Duodenal mucosa (tissue), 2 donors: ENCODE results near the gene IGFN1.
"Not testable (repeated sequence)": the region's sequence is repeated elsewhere in the genome, so short reads cannot be mapped to it uniquely, and the experiment has no call there.

ENCODE experiments used
- H3K27ac ChIP-seq: one replicate; pipeline ENCODE4 v1.7.0; 2013; ENCODE audit warnings: low read depth, low read length
- H3K27me3 ChIP-seq, 2 donors: one replicate each; pipeline ENCODE4 v1.7.0; 2013; ENCODE audit warnings: low read length in 2 of 2, control low read depth in 1 of 2; ENCODE audit not compliant: insufficient read depth in 2 of 2, control insufficient read depth in 1 of 2
- H3K36me3 ChIP-seq, 2 donors: one replicate each; pipeline ENCODE4 v1.7.0; 2013; ENCODE audit warnings: low read length in 2 of 2, control low read depth in 1 of 2; ENCODE audit not compliant: insufficient read depth in 2 of 2, control insufficient read depth in 1 of 2
- H3K4me1 ChIP-seq, 2 donors: one replicate each; pipeline ENCODE4 v1.7.0; 2013; ENCODE audit warnings: low read length in 2 of 2, control low read depth in 1 of 2; ENCODE audit not compliant: insufficient read depth in 2 of 2, control insufficient read depth in 1 of 2
- H3K4me3 ChIP-seq, 2 donors: one replicate each; pipeline ENCODE4 v1.7.0; 2013; ENCODE audit warnings: low read length in 2 of 2, low read depth in 1 of 2
- H3K9ac ChIP-seq, 2 donors: one replicate each; pipeline ENCODE4 v1.7.0; 2013; ENCODE audit warnings: low read length in 2 of 2, low read depth in 1 of 2
- H3K9me3 ChIP-seq, 2 donors: one replicate each; pipeline ENCODE4 v1.7.0; 2013; ENCODE audit warnings: low read length in 2 of 2, control low read depth in 1 of 2; ENCODE audit not compliant: control insufficient read depth in 1 of 2

The IGFN1 gene

DNA sequence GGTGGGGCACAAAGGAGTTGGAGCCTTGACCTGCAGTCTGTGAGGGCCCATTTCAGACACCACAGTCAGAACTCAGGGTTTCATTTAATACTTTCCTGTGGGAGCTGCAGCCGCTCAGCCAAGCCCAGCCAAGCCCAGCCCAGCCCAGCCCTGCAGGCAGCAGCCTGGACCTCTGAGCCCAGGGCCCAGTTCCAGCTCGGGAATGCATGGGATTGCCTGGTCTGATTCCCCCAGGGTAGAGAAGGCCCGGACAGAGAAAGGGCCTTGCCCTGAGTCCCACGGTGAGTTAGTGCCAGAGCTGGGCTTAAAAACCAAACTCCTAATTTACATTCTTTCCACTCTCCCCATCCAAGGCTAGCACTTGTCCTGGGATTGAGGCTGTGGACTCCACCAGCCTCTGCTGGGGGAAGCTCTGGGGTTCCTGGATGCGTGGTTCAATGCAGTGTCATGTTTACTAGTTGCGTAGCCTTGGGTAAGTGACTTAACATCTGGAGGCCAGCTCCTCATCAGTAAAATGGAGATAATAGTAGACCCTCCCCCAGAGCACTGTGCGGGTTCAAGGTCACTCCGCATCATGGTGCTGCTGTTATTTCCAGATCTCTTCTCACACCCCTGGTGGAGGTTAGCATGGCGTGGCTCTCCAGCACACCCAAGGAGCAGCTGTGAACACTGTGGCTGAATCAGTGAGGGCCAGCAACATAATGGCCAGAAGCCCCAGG lies 63.4 kb downstream of the IGFN1 start:
- H3K9me3 ChIP-seq, result no peaks in the 10 kb centered on the region
- no peaks in the 10 kb centered on the region for H3K36me3 ChIP-seq
- H3K27me3 ChIP-seq, result no peaks in the 10 kb centered on the region
- H3K9ac ChIP-seq, result no peak overlapping the region
- H3K4me1 ChIP-seq, result no peaks in the 10 kb centered on the region
- H3K4me3 ChIP-seq, result no peak overlapping the region
- no peak overlapping the region for H3K27ac ChIP-seq

DNA sequence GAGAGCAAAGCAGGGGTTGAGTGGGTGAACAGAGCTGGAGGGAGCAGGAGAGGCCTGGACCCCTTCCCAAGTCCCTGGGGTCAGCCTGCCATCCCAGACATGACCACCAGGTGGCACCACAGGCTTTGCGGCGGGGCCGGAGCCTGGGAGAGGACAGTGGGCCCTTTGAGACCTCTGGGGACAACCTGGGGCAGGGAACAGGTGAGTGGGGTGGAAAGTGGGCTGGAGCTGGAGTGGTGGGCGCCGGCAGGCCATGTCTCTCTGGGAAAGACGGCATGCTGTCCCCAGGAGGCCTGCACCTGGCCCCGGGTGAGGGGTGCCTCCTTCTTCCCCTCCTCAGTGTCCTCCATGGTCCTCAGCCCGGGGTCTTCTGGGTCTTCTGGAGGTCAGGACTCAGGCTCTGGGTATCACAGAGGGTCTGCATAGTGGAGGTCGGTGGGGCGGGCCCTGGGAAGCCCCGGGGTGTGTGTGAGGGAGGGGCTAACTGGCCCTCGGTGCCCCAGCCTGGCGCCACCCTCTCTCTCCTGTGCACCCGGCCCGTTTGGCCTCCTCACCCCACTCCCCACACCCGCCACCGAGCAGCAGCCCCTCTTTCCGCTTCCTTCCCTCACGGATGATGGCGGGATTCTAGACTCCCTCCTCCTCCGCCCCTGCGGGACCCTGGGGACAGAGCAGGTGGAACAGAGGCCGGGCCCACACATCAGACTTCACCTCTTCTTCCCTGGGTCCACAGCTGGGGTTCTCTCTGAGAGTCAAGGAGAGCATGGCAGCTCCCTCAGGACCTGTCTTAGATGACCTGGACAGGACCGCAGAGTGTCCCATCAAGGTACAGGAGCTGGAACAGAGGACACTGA lies 64.2 kb downstream of the IGFN1 start:
- no peak overlapping the region for H3K4me3 ChIP-seq
- no peaks in the 10 kb centered on the region for H3K36me3 ChIP-seq
- peaks cover 3 to 5% of the 10 kb centered on the region in 2 donors for H3K4me1 ChIP-seq
- H3K9me3 ChIP-seq, result no peaks in the 10 kb centered on the region
- no peaks in the 10 kb centered on the region for H3K27me3 ChIP-seq
- no peak overlapping the region for H3K9ac ChIP-seq
- no peak overlapping the region for H3K27ac ChIP-seq

DNA sequence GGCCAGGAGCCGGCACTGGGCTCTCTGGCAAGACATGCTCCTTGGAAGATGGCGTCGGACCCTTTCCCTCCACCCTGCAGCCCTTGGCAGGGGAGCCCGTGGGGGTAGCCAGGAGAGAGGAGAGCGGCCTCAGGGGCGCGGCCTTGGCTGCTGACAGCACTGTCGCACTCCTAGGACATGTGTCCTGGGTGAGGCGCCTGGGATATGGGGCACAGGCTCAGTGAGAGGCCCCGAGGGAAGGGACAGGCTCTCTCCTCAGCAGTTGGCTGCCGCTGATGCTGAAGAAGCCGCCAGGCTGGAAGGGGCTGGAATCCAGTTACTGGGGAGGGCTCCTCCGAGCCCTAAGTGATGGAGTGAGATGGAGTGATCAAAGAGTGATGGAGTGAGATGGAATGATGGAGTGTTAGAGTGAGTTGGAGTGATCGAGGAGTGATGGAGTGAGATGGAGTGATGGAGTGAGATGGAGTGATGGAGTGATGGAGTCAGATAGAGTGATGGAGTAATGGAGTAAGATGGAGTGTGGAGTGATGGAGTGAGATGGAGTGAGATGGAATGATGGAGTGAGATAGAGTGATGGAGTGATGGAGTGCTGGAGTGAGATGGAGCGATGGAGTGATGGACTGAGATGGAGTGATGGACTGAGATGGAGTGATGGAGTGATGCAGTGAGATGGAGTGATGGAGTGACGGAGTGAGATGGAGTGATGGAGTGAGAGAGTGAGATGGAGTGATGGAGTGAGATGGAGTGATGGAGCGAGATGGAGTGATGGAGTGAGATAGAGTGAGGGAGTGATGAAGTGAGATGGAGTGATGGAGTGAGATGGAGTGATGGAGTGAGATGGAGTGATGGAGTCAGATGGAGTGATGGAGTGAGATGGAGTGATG lies 65.1 kb downstream of the IGFN1 start:
- H3K27ac ChIP-seq, result no peak overlapping the region
- no peaks in the 10 kb centered on the region for H3K36me3 ChIP-seq
- peaks cover 3 to 8% of the 10 kb centered on the region in 2 donors for H3K27me3 ChIP-seq
- no peak overlapping the region for H3K9ac ChIP-seq
- no peaks in the 10 kb centered on the region for H3K9me3 ChIP-seq
- H3K4me3 ChIP-seq, result no peak overlapping the region
- peaks cover 10% of the 10 kb centered on the region in 2 donors for H3K4me1 ChIP-seq

DNA sequence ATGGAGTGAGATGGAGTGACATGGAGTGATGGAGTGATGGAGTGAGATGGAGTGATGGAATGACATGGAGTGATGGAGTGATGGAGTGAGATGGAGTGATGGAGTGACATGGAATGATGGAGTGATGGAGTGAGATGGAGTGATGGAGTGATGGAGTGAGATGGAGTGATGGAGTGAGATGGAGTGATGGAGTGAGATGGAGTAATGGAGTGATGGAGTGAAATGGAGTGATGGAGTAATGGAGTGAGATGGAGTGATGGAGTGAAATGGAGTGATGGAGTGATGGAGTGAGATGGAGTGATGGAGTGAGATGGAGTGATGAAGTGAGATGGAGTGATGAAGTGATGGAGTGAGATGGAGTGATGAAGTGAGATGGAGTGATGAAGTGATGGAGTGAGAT lies 67.5 kb downstream of the IGFN1 start:
- not testable (repeated sequence) for H3K27ac ChIP-seq, H3K9me3 ChIP-seq, H3K9ac ChIP-seq, H3K4me3 ChIP-seq, H3K36me3 ChIP-seq
- H3K27me3 ChIP-seq, result peaks cover 12 to 15% of the 10 kb centered on the region in 2 donors
- peaks cover 10% of the 10 kb centered on the region in 2 donors for H3K4me1 ChIP-seq

DNA sequence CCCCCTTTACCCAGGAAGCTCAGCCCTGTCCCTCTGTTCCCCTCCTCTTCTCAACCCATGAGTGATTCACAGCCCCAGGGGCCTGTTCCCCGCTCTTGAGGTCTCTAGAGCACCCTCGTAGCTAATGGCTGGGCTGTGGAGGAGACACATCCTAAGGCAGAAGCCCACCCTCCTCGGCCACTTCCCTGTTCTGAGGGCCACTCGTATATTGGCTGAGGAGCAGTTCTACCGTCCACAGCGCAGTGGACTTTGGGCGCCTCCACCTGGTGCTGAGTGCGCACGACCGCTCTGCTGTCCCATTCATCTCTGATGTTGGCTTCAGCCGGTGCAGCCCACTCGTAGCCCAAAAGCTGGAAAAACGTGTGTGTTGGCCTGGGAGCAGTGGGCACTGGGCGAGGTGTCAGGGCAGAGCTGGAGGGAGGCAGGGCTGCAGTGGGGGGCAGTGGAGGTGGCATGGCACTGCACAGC lies 68.2 kb downstream of the IGFN1 start:
- Histone ChIP-seq H3K9ac (no peak overlapping the region), H3K36me3 (no peaks in the 10 kb centered on the region), H3K9me3 (no peaks in the 10 kb centered on the region), H3K27ac (no peak overlapping the region), H3K4me3 (no peak overlapping the region), H3K27me3 (peaks cover 13 to 15% of the 10 kb centered on the region in 2 donors), H3K4me1 (peaks cover 10% of the 10 kb centered on the region in 2 donors)

DNA sequence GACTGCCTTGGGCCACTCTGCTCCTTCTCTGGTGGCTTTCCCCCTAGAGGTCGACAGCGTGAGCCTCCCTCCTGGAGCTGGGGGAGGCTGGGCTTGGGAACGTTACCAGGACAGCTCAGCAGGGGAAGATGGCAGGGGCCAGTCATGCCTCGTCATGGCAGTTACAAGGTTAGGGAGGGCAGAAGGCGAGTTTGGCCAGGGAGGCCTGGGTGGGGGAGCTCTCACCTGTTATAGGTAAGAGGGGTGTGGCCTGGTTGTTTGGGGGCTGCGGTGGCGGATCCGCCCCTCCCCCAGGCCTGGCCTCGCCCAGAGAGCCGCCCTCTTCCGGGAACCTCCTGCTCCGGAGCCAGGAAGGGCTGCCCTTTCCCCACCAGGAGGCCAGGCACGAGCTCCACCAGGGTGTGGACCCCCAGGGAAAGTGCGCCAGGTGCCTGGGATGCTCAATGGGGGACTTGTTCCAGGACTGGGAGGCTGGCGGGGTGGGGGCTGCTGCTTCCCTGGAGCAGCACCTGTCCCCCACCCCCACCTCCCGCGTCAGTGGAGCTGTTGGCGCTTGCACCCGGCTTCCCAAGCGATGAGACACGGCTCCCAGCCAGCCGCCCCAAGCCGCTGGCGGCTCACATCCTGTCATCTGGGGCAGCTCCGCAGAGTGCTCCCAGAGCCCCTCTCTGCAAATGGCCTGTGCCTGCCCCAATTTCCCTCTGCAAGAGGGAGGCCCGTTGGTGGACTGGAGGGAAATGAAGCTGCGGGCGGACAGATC lies 69.0 kb downstream of the IGFN1 start:
- H3K4me3 ChIP-seq, result peak overlapping the region; percentile 40 to 47
- H3K4me1 ChIP-seq, result peaks cover 10% of the 10 kb centered on the region in 2 donors
- H3K9ac ChIP-seq, result peak overlapping the region in 1 of 2 donors; percentile 12
- H3K27me3 ChIP-seq, result peaks cover 15 to 16% of the 10 kb centered on the region in 2 donors
- no peaks in the 10 kb centered on the region for H3K9me3 ChIP-seq
- no peak overlapping the region for H3K27ac ChIP-seq
- no peaks in the 10 kb centered on the region for H3K36me3 ChIP-seq

DNA sequence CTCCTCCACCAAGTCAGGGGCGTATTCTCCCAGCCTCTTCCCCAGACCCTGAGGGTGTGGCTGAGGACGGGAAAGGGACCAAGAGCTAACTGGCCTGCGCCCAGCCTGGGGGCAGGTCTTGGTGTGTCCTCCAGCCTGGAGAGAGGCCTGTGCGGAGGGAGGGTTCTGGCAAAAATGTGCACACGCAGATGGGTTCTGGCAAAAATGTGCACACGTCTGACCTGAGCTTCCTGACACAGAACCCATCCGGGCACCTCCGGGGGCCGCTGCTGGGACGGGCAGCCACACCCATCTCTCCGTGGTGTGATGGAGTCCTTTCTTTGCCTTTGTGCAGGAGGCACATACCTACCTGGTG lies 69.6 kb downstream of the IGFN1 start:
- peaks cover 10% of the 10 kb centered on the region in 2 donors for H3K4me1 ChIP-seq
- no peak overlapping the region for H3K27ac ChIP-seq
- peak overlapping the region in 1 of 2 donors; percentile 12 for H3K9ac ChIP-seq
- H3K36me3 ChIP-seq, result no peaks in the 10 kb centered on the region
- H3K27me3 ChIP-seq, result peaks cover 15 to 16% of the 10 kb centered on the region in 2 donors
- peak overlapping the region; percentile 40 to 47 for H3K4me3 ChIP-seq
- no peaks in the 10 kb centered on the region for H3K9me3 ChIP-seq

DNA sequence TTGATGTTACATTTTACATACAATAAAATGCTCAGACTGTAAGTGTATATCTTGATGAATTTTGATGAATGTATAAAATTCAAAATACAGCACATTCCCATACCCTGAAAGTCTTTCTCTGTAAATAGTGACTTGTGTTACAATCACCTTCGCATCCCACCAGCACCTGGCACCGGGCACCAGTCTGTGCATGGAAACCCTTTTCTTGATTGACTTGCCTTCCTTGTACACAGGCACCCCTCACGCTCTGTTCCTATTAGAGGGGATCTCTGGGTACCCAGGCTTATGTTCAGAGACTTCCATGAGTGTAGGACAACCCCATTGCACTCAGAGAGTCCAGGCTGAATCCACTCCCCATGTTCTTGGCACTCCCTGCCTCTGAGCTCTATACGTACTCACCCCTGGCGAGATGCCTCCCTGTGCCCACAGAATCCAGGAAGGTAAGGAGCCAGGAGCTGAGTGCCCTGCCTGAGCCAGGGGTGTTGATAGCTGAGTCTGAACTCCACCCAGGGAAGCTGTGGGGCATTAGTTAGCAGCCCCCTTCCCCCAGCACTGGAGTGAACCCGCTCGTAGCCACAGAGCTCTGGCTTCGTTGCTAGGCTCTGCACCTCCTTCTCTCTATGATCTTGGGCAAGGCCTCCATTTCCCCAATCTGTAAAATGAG lies 70.2 kb downstream of the IGFN1 start:
- no peaks in the 10 kb centered on the region for H3K9me3 ChIP-seq
- H3K4me3 ChIP-seq, result no peak overlapping the region
- no peaks in the 10 kb centered on the region for H3K36me3 ChIP-seq
- H3K27ac ChIP-seq, result no peak overlapping the region
- no peak overlapping the region for H3K9ac ChIP-seq
- H3K27me3 ChIP-seq, result peaks cover 15 to 21% of the 10 kb centered on the region in 2 donors
- H3K4me1 ChIP-seq, result peaks cover 10% of the 10 kb centered on the region in 2 donors
